ENCODE measurements around the gene GLB1L.
A peak's percentile ranks its signal among the peaks of the same experiment; 100 is the strongest.

GLB1L gene

GRCh38 chr2:219282375-219282774, 37.1 kb upstream of the GLB1L start:
- DNase-seq: peak in 3 of 10 donors; percentile 47 to 88 (median 60)
- intact Hi-C loops (cut with DNase I): no loop called here

- peak in 2 of 10 donors; percentile 47 to 73 for DNase-seq
- intact Hi-C loops (cut with DNase I): no loop called here
Observed at GRCh38 chr2:219281588-219281987, 36.3 kb upstream of the GLB1L start.

GRCh38 chr2:219280651-219281050, 35.4 kb upstream of the GLB1L start:
- DNase-seq: no peak
- intact Hi-C loops (cut with DNase I): no loop called here

- intact Hi-C loops (cut with DNase I): loop anchor here (2.0 to 5.0 kb wide), 2 partner anchors 103 to 107 kb away; partner anchors contain the start of genes CNPPD1 and DNPEP
- DNase-seq: peak in 1 of 10 donors; percentile 67
Observed at GRCh38 chr2:219279916-219280516, 34.8 kb upstream of the GLB1L start.

GRCh38 chr2:219279151-219279915, 34.1 kb upstream of the GLB1L start, which contains the start of gene DNAJB2:
TSS of gene DNAJB2 (plus strand) at chr2:219279366. CDS start at chr2:219279834, 468 bp downstream.
- peak; percentile 98 to 100 (median 99) for DNase-seq
- intact Hi-C loops (cut with DNase I): loop anchor here (2.0 to 5.0 kb wide), 2 partner anchors 103 to 108 kb away; partner anchors contain the start of genes CNPPD1 and DNPEP

GRCh38 chr2:219278655-219279150, 33.5 kb upstream of the GLB1L start:
- no peak for DNase-seq
- intact Hi-C loops (cut with DNase I): loop anchor here (2.0 to 5.0 kb wide), 2 partner anchors 102 to 109 kb away; partner anchors contain the start of genes CNPPD1 and DNPEP

- intact Hi-C loops (cut with DNase I): loop anchor here (1.0 to 5.0 kb wide), 3 partner anchors 20 to 109 kb away; partner anchors contain the start of genes CNPPD1 and DNPEP
- DNase-seq: peak; percentile 79 to 98 (median 88)
Observed at GRCh38 chr2:219277703-219278654, 32.7 kb upstream of the GLB1L start.

GRCh38 chr2:219274361-219274921, 29.2 kb upstream of the GLB1L start:
- intact Hi-C loops (cut with DNase I): no loop called here
- peak in 2 of 10 donors; percentile 45 to 54 for DNase-seq

GRCh38 chr2:219273937-219274336, 28.7 kb upstream of the GLB1L start:
- DNase-seq: peak in 2 of 10 donors; percentile 20 to 33
- intact Hi-C loops (cut with DNase I): no loop called here

- intact Hi-C loops (cut with DNase I): no loop called here
- DNase-seq: peak in 1 of 10 donors; percentile 7
Observed at GRCh38 chr2:219272995-219273394, 27.8 kb upstream of the GLB1L start.

- peak in 2 of 10 donors; percentile 21 to 36 for DNase-seq
- intact Hi-C loops (cut with DNase I): no loop called here
Observed at GRCh38 chr2:219272356-219272755, 27.1 kb upstream of the GLB1L start.

GRCh38 chr2:219271021-219271420, 25.8 kb upstream of the GLB1L start:
- DNase-seq: peak in 2 of 10 donors; percentile 3 to 8
- intact Hi-C loops (cut with DNase I): no loop called here

GRCh38 chr2:219270055-219270372, 24.8 kb upstream of the GLB1L start:
- peak in 2 of 10 donors; percentile 2 to 48 for DNase-seq
- intact Hi-C loops (cut with DNase I): no loop called here

- DNase-seq: peak in 2 of 10 donors; percentile 34 to 74
- intact Hi-C loops (cut with DNase I): no loop called here
Observed at GRCh38 chr2:219269362-219270054, 24.3 kb upstream of the GLB1L start.

GRCh38 chr2:219268294-219268693, 23.1 kb upstream of the GLB1L start:
- intact Hi-C loops (cut with DNase I): no loop called here
- DNase-seq: peak in 1 of 10 donors; percentile 0

- peak in 2 of 10 donors; percentile 4 to 14 for DNase-seq
- intact Hi-C loops (cut with DNase I): no loop called here
Observed at GRCh38 chr2:219266886-219267285, 21.6 kb upstream of the GLB1L start.

- intact Hi-C loops (cut with DNase I): no loop called here
- DNase-seq: peak in 2 of 10 donors; percentile 49 to 57
Observed at GRCh38 chr2:219266232-219266631, 21.0 kb upstream of the GLB1L start.

- peak in 1 of 10 donors; percentile 9 for DNase-seq
- intact Hi-C loops (cut with DNase I): no loop called here
Observed at GRCh38 chr2:219261024-219261855, 16.0 kb upstream of the GLB1L start.
